AG04449 (cell line): Measurements from ENCODE around the gene KNSTRN.

Source experiments
- CTCF ChIA-PET: fragments of 350-600 bp; formaldehyde crosslinking; extraction: SDS; loops from one replicate; lab custom pipeline; 2021; ENCODE audit warnings: antibody characterized with exemption; lab: Yijun Ruan, JAX
- POLR2A ChIA-PET: fragments of 400-600, 350-600 bp; formaldehyde crosslinking; extraction: SDS; loops from one replicate; lab custom pipeline; 2020; ENCODE audit warnings: antibody characterized with exemption, inconsistent platforms; lab: Yijun Ruan, JAX
- DNase-seq: peaks from one replicate; pipeline ENCODE4 v3.0.0-alpha.2; 2010; ENCODE audit warnings: low read depth, low spot score
- H3K4me3 ChIP-seq: 2 replicates; pipeline ENCODE4 v1.5.1; 2011; ENCODE audit warnings: low read depth, mild to moderate bottlenecking, control low read depth, low read length
- TF ChIP-seq, protein P1 (sequence below): IDR thresholded peaks from one replicate; pipeline ENCODE4 v1.5.1; 2011; ENCODE audit warnings: mild to moderate bottlenecking, moderate library complexity, low read length, control low read depth, inconsistent platforms; ENCODE audit not compliant: insufficient read depth; ENCODE audit errors: missing control alignments

The KNSTRN gene

DNA sequence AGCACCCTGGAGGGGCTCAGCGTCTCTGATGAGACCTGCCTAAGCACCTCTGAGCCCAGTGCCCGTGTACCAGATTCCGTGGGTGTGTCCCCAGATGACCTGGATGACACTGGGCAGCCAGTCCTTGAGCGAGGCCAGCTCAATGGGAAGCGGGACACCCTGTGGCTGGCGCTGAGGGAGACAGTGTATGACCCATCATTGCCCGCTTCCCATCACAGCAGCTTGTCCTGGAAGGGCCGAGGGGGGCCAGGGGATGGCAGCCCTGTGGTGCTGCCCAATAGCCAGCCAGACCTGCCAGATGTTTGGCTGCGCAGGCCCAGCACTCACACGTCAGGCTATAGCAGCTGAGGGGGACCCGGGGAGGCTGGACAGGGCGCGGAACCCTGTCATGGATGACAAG is 12.6 kb upstream of the KNSTRN start:
- TF ChIP-seq, protein P1, sequence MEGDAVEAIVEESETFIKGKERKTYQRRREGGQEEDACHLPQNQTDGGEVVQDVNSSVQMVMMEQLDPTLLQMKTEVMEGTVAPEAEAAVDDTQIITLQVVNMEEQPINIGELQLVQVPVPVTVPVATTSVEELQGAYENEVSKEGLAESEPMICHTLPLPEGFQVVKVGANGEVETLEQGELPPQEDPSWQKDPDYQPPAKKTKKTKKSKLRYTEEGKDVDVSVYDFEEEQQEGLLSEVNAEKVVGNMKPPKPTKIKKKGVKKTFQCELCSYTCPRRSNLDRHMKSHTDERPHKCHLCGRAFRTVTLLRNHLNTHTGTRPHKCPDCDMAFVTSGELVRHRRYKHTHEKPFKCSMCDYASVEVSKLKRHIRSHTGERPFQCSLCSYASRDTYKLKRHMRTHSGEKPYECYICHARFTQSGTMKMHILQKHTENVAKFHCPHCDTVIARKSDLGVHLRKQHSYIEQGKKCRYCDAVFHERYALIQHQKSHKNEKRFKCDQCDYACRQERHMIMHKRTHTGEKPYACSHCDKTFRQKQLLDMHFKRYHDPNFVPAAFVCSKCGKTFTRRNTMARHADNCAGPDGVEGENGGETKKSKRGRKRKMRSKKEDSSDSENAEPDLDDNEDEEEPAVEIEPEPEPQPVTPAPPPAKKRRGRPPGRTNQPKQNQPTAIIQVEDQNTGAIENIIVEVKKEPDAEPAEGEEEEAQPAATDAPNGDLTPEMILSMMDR: no peak
- H3K4me3 ChIP-seq: no peak overlapping the region
- no peak for DNase-seq
- CTCF ChIA-PET: interaction anchor here (1.0 to 11.0 kb wide), 12 partner anchors 8 to 56 kb away, joined by 3 to 138 read pairs (median 11); partner anchors contain the start of genes CCDC9B, DISP2, IVD and KNSTRN
- POLR2A ChIA-PET: no interaction called here

- TF ChIP-seq, protein P1: no peak
- ChIA-PET CTCF (interaction anchor here (9.5 to 11.0 kb wide), 2 partner anchors 18 to 32 kb away, joined by 89 to 138 read pairs; partner anchors contain the start of genes CCDC9B and DISP2), POLR2A (no interaction called here)
- no peak for DNase-seq
- no peak overlapping the region for H3K4me3 ChIP-seq
Observed at GRCh38 chr15:40372981-40373380, 9.5 kb upstream of the KNSTRN start.

- ChIA-PET POLR2A (no interaction called here), CTCF (interaction anchor here (1.2 to 6.0 kb wide), 2 partner anchors 9 to 46 kb away, joined by 3 to 66 read pairs; no protein-coding TSS in a partner anchor)
- no peak overlapping the region for H3K4me3 ChIP-seq
- no peak for DNase-seq
- TF ChIP-seq, protein P1: no peak
Observed at GRCh38 chr15:40377606-40378005, 4.9 kb upstream of the KNSTRN start.

GRCh38 chr15:40379374-40379773 is 3.1 kb upstream of the KNSTRN start:
- no peak for DNase-seq
- H3K4me3 ChIP-seq: no peak overlapping the region
- POLR2A ChIA-PET: interaction anchor here (0.6 kb wide), 1 partner anchor 36 kb away, joined by 3 read pairs; no protein-coding TSS in a partner anchor
- CTCF ChIA-PET: interaction anchor here (1.2 to 6.0 kb wide), 6 partner anchors 10 to 100 kb away, joined by 4 to 66 read pairs (median 4); no protein-coding TSS in a partner anchor
- TF ChIP-seq, protein P1: no peak

DNA sequence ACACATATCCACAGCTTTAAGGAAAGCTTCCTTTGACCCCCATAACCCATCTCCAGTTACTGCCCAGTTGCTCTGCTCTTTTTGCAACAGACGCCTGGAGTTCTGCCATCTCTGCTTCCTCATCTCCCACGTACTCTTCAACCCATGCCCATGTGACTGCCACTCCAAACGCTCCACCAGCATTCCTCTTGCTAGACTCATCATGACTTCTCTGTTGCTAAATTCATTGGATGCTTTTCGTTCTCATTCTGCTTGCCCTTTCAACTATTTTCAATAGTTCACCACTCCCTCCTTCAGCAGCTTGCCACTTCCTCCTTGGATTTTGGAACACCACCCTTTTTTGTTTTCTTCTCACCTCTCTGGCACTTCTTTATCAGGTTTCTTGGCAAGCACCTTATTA is 2.7 kb upstream of the KNSTRN start:
- POLR2A ChIA-PET: interaction anchor here (0.6 kb wide), 1 partner anchor 37 kb away, joined by 3 read pairs; no protein-coding TSS in a partner anchor
- CTCF ChIA-PET: interaction anchor here (1.0 to 6.0 kb wide), 8 partner anchors 10 to 105 kb away, joined by 3 to 66 read pairs (median 4); no protein-coding TSS in a partner anchor
- TF ChIP-seq, protein P1: no peak
- H3K4me3 ChIP-seq: no peak overlapping the region
- peak; percentile 84 for DNase-seq

GRCh38 chr15:40380636-40381035 is 1.9 kb upstream of the KNSTRN start:
- TF ChIP-seq, protein P1: no peak
- no peak for DNase-seq
- H3K4me3 ChIP-seq: no peak overlapping the region
- POLR2A ChIA-PET: no interaction called here
- CTCF ChIA-PET: interaction anchor here (0.9 to 6.0 kb wide), 7 partner anchors 12 to 107 kb away, joined by 3 to 66 read pairs (median 4); no protein-coding TSS in a partner anchor
